WTC11 (cell line): ENCODE results near the gene SRSF6. TPM values are rescaled to one million over a fixed set of nuclear protein-coding genes. Genes with fewer than 3 reads are reported as not detected.
"Not testable (repeated sequence)": the region's sequence is repeated elsewhere in the genome, so short reads cannot be mapped to it uniquely, and the experiment has no call there.

Source experiments
- ATAC-seq: fragments of 200-7000 bp; cut with Tn5 transposase; 2 replicates; pipeline ENCODE4 v1.10.0; 2021; ENCODE audit warnings: mild to moderate bottlenecking, moderate library complexity
- CTCF ChIA-PET: fragments of 300-600 bp; sonication (Branson Sonifier 250); formaldehyde crosslinking; loops from one replicate; lab custom pipeline; 2021; ENCODE audit warnings: antibody characterized with exemption; lab: Charles Lee
- POLR2A ChIA-PET: fragments of 350-600 bp; sonication (Branson Sonifier 250); formaldehyde crosslinking; loops from one replicate; lab custom pipeline; 2021; ENCODE audit warnings: antibody characterized with exemption; lab: Charles Lee
- DNase-seq: peaks from one replicate; pipeline ENCODE4 v3.0.0; 2021; ENCODE audit warnings: low spot score
- H3K27ac Mint-ChIP-seq: 2 replicates; pipeline ENCODE4 v1.8.0; 2021; ENCODE audit warnings: mixed read lengths
- H3K27me3 Mint-ChIP-seq: 2 replicates; pipeline ENCODE4 v1.8.0; 2021; ENCODE audit warnings: low read depth, mild to moderate bottlenecking, moderate library complexity, mixed read lengths
- H3K36me3 Mint-ChIP-seq: 2 replicates; pipeline ENCODE4 v1.8.0; 2021; ENCODE audit warnings: mixed read lengths
- H3K4me1 Mint-ChIP-seq: 2 replicates; pipeline ENCODE4 v1.8.0; 2022; ENCODE audit warnings: mixed read lengths
- H3K4me3 Mint-ChIP-seq: 2 replicates; pipeline ENCODE4 v1.8.0; 2021; ENCODE audit warnings: mild to moderate bottlenecking, moderate library complexity, mixed read lengths
- H3K9me3 Mint-ChIP-seq: 2 replicates; pipeline ENCODE4 v1.8.0; 2021; ENCODE audit warnings: mixed read lengths
- E2F5 ChIP-seq: sonication (generic); formaldehyde crosslinking; IDR thresholded peaks from 2 replicates; pipeline ENCODE4 v1.8.1; 2022; ENCODE audit warnings: mild to moderate bottlenecking, moderate library complexity, missing genetic modification reagents
- FOXK1 ChIP-seq: sonication (generic); formaldehyde crosslinking; IDR thresholded peaks from 2 replicates; pipeline ENCODE4 v1.8.0; 2022; ENCODE audit warnings: mild to moderate bottlenecking, moderate library complexity, missing genetic modification reagents
- GABPB1 ChIP-seq: sonication (generic); formaldehyde crosslinking; IDR thresholded peaks from 2 replicates; pipeline ENCODE4 v1.8.1; 2023; ENCODE audit warnings: mild to moderate bottlenecking, missing genetic modification reagents
- IRF2 ChIP-seq: sonication (generic); formaldehyde crosslinking; IDR thresholded peaks from 2 replicates; pipeline ENCODE4 v1.8.0; 2022; ENCODE audit warnings: low read depth, missing genetic modification reagents, borderline replicate concordance
- KAT7 ChIP-seq: sonication (generic); formaldehyde crosslinking; IDR thresholded peaks from 2 replicates; pipeline ENCODE4 v1.8.1; 2023; ENCODE audit warnings: missing genetic modification reagents, mild to moderate bottlenecking, borderline replicate concordance
- MYBL2 ChIP-seq: sonication (generic); formaldehyde crosslinking; IDR thresholded peaks from 2 replicates; pipeline ENCODE4 v1.8.1; 2023; ENCODE audit warnings: mild to moderate bottlenecking, moderate library complexity, missing genetic modification reagents
- NFE2L1 ChIP-seq: sonication (generic); formaldehyde crosslinking; IDR thresholded peaks from 2 replicates; pipeline ENCODE4 v1.8.1; 2023; ENCODE audit warnings: missing genetic modification reagents
- NFYB ChIP-seq: sonication (generic); formaldehyde crosslinking; conservative IDR thresholded peaks from 2 replicates; pipeline ENCODE4 v1.8.0; 2022; ENCODE audit warnings: low read depth, missing genetic modification reagents
- NR3C1 ChIP-seq: sonication (generic); formaldehyde crosslinking; conservative IDR thresholded peaks from 2 replicates; pipeline ENCODE4 v1.8.1; 2023; ENCODE audit warnings: low read depth, mild to moderate bottlenecking, missing genetic modification reagents
- RELA ChIP-seq: sonication (generic); formaldehyde crosslinking; IDR thresholded peaks from 2 replicates; pipeline ENCODE4 v1.8.1; 2022; ENCODE audit warnings: missing genetic modification reagents, mild to moderate bottlenecking, borderline replicate concordance
- ZMAT4 ChIP-seq: fragments of 250-450 bp; sonication (Bioruptor Pico); IDR thresholded peaks from 2 replicates; pipeline ENCODE4 v1.9.0; 2021; ENCODE audit warnings: mild to moderate bottlenecking
- total RNA-seq: library from RNA; stranded (reverse); gene quantifications from 3 replicates; pipeline ENCODE4 v1.2.3, GENCODE V29; 2021
- TF ChIP-seq, protein P1 (sequence below): sonication (generic); formaldehyde crosslinking; IDR thresholded peaks from 2 replicates; pipeline ENCODE4 v1.8.0; 2022; ENCODE audit warnings: mild to moderate bottlenecking, missing genetic modification reagents

The SRSF6 gene
- total RNA-seq, 1 experiment from 2014 or later, result 107 TPM

- TF ChIP-seq, protein P1, sequence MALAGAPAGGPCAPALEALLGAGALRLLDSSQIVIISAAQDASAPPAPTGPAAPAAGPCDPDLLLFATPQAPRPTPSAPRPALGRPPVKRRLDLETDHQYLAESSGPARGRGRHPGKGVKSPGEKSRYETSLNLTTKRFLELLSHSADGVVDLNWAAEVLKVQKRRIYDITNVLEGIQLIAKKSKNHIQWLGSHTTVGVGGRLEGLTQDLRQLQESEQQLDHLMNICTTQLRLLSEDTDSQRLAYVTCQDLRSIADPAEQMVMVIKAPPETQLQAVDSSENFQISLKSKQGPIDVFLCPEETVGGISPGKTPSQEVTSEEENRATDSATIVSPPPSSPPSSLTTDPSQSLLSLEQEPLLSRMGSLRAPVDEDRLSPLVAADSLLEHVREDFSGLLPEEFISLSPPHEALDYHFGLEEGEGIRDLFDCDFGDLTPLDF, result no peak
- TF ChIP-seq NR3C1 (CRISPR knock-in tag) (no peak), MYBL2 (CRISPR knock-in tag) (no peak), NFE2L1 (CRISPR knock-in tag) (no peak)
Measured at GRCh38 chr20:43452404-43453126, 5.1 kb upstream of the SRSF6 start (continued).

- peak; percentile 70 for TF ChIP-seq NFYB (CRISPR knock-in tag)
- Mint-ChIP-seq H3K4me1 (peaks cover 27% of the 10 kb centered on the region), H3K36me3 (peaks cover 24% of the 10 kb centered on the region), H3K4me3 (peak overlapping the region; percentile 83)
- H3K9me3 Mint-ChIP-seq, H3K27me3 Mint-ChIP-seq, H3K27ac Mint-ChIP-seq, DNase-seq, ATAC-seq: not testable (repeated sequence)
- ChIA-PET CTCF (interaction anchor here (0.6 to 3.6 kb wide), 4 partner anchors 10 to 585 kb away, joined by 3 to 18 read pairs (median 3); partner anchors contain the start of gene L3MBTL1), POLR2A (interaction anchor here (0.7 to 2.9 kb wide), 3 partner anchors 52 to 237 kb away, joined by 12 to 23 read pairs (median 13); partner anchors contain the start of gene L3MBTL1)
Measured at GRCh38 chr20:43456252-43456651, 1.4 kb upstream of the SRSF6 start.

DNA sequence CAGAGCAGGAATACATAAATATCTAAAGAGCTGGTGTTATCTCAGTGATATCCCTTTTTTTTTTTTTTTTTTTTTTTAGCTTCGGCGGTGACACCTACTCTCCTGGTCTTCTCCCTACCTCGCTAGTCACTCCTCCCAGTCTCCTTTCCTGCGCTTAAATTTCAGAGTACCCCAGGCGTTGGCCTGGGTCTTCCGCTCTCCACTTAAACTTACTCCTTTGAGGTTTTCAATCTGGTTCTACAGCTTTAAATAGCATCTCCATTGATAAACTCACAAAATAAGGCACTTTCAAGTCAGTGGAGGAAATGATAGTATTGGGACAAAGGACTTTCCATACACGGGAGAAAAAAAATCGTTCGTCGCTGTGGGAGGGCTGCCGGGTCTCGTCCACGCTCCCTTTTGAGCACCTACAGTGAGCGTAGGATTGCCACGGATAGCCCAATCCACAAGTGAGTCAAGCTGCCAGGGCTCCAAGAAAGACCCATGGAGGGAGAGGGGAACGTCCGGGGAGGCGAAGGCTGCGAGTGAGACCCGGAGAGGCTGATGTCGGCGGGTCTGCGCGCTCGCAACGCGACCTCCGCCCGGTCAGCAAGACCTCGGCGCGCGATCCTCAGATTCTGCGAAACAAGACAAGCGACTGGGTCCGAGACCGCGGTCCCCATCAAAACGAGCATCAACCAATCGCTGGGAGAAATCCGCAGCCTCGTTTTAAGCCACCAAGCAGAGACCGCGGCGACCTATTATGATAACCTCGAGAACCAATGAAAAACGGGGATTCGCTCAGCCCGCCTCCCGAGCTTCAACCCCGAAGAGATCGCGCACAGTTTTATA, 672 bp upstream of the SRSF6 start:
- Mint-ChIP-seq H3K9me3 (peaks cover 5% of the 10 kb centered on the region; the same call in 1 of the 2 replicates), H3K27ac (peak overlapping the region; percentile 97)
- TF ChIP-seq E2F5 (CRISPR knock-in tag) (no peak), IRF2 (no peak), RELA (CRISPR knock-in tag) (no peak), FOXK1 (CRISPR knock-in tag) (no peak), GABPB1 (peak; percentile 55), MYBL2 (CRISPR knock-in tag) (peak; percentile 2; the same call in 1 of the 2 replicates), KAT7 (CRISPR knock-in tag) (no peak), NFYB (CRISPR knock-in tag) (peak; percentile 63)
- TF ChIP-seq, all 79 proteins: peak for 3
- H3K4me1 Mint-ChIP-seq, result peaks cover 27% of the 10 kb centered on the region
- DNase-seq (peak; percentile 87), ATAC-seq (peak; percentile 88)
- peaks cover 32% of the 10 kb centered on the region for H3K36me3 Mint-ChIP-seq
- ChIA-PET CTCF (interaction anchor here (0.6 to 3.6 kb wide), 7 partner anchors 8 to 584 kb away, joined by 3 to 18 read pairs (median 4); partner anchors contain the start of gene L3MBTL1), POLR2A (interaction anchor here (0.5 to 2.9 kb wide), 11 partner anchors 8 to 236 kb away, joined by 3 to 23 read pairs (median 6); partner anchors contain the start of genes L3MBTL1 and MYBL2)
- H3K27me3 Mint-ChIP-seq, result peaks cover 4% of the 10 kb centered on the region; the same call in 1 of the 2 replicates
- peak overlapping the region; percentile 83 for H3K4me3 Mint-ChIP-seq

GRCh38 chr20:43458422-43458924, 777 bp downstream of the SRSF6 start:
- CTCF ChIA-PET, result interaction anchor here (0.6 to 3.6 kb wide), 4 partner anchors 9 to 79 kb away, joined by 3 to 18 read pairs (median 4); partner anchors contain the start of gene L3MBTL1
- no peak overlapping the region for H3K27ac Mint-ChIP-seq
- H3K4me1 Mint-ChIP-seq, result peaks cover 27% of the 10 kb centered on the region
- no peak for ATAC-seq
- H3K9me3 Mint-ChIP-seq, result peaks cover 5% of the 10 kb centered on the region; the same call in 1 of the 2 replicates
- DNase-seq, result no peak
- peaks cover 45% of the 10 kb centered on the region for H3K36me3 Mint-ChIP-seq
- H3K27me3 Mint-ChIP-seq, result peaks cover 4% of the 10 kb centered on the region; the same call in 1 of the 2 replicates
- TF ChIP-seq ZMAT4, result no peak
- no peak for TF ChIP-seq IRF2
- POLR2A ChIA-PET, result interaction anchor here (1.1 to 2.9 kb wide), 5 partner anchors 15 to 209 kb away, joined by 4 to 23 read pairs (median 10); partner anchors contain the start of genes IFT52, L3MBTL1 and MYBL2
- peak overlapping the region; percentile 83 for H3K4me3 Mint-ChIP-seq
